Heart left ventricle (tissue), 13 donors: ENCODE data around the gene NUAK1.

ENCODE experiments used
- POLR2A ChIP-seq, 2 donors: fragments of 450-650 bp; IDR thresholded peaks; one replicate each; pipeline ENCODE4 v1.6.1; 2017; ENCODE audit warnings: antibody characterized with exemption in 2 of 2, mild to moderate bottlenecking in 2 of 2, moderate library complexity in 2 of 2
- TF ChIP-seq, protein P1 (sequence below), 12 donors: fragments of 200-600 bp; sonication (generic) in 4 of 12; IDR thresholded peaks; one replicate each; pipeline versions ENCODE4 v1.5.0 to v1.8.0; 2018 to 2022; ENCODE audit warnings: antibody characterized with exemption in 12 of 12, mild to moderate bottlenecking in 5 of 12
- donor health status: ischemic (EF 13 %, LVEDD 7.1; RV severe dilation, severe dysfunction).
- donor health status: DM: no; HTN: yes; CAD: no.
- donor health status: DM: no; HTN: no; CAD: no.
- donor health status: ischemic (EF 25% LVEDD 6.9; RV normal size, moderate dysfunction).
- donor health status: ischemic (EF 25% LVEDD 5.7; RV mildly dilated, moderate dysfunction).
- donor health status: ischemic (EF 35%, LVEDD 5.7; RV mildly dilated, moderate dysfunction).
- donor health status: nonischemic (EF 11% LVEDD 7.7; RV severe dilation, severe dysfunction).
- donor health status: DM: yes; HTN: yes; CAD: no.
- donor health status: PGD.
- donor health status: ischemic (EF 29% LVEDD 5.4; RV normal size, mild dysfunction).
- donor health status: nonischemic (EF 23%, LVEDD 6.1; RV moderate dilation, normal function).

GRCh38 chr12:106126441-106127337 lies 12.1 kb downstream of the NUAK1 start:
- TF ChIP-seq, protein P1, sequence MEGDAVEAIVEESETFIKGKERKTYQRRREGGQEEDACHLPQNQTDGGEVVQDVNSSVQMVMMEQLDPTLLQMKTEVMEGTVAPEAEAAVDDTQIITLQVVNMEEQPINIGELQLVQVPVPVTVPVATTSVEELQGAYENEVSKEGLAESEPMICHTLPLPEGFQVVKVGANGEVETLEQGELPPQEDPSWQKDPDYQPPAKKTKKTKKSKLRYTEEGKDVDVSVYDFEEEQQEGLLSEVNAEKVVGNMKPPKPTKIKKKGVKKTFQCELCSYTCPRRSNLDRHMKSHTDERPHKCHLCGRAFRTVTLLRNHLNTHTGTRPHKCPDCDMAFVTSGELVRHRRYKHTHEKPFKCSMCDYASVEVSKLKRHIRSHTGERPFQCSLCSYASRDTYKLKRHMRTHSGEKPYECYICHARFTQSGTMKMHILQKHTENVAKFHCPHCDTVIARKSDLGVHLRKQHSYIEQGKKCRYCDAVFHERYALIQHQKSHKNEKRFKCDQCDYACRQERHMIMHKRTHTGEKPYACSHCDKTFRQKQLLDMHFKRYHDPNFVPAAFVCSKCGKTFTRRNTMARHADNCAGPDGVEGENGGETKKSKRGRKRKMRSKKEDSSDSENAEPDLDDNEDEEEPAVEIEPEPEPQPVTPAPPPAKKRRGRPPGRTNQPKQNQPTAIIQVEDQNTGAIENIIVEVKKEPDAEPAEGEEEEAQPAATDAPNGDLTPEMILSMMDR (IDR thresholded peaks at IDR 0.05): no peak
- no peak for TF ChIP-seq POLR2A (IDR thresholded peaks at IDR 0.05)
